Panc1 (cell line): ENCODE data around the gene DONSON. TPM values are rescaled to one million over a fixed set of nuclear protein-coding genes. Genes with fewer than 3 reads are reported as not detected.

Source experiments
- ATAC-seq: fragments of 200-7000 bp; cut with Tn5 transposase; 2 replicates; pipeline ENCODE4 v1.9.1; 2020; ENCODE audit warnings: mild to moderate bottlenecking, moderate library complexity
- BruUV-seq: library from RNA; stranded (reverse); fragments of 400-500 nt; replicated peaks from 2 replicates; lab custom pipeline; 2021; lab: Mats Ljungman, UMichigan
- CTCF ChIA-PET: fragments of 300-600 bp; sonication (Branson Sonifier 250); formaldehyde crosslinking; loops from one replicate; lab custom pipeline; 2022; ENCODE audit warnings: antibody characterized with exemption; lab: Charles Lee
- POLR2A ChIA-PET: fragments of 300-600 bp; sonication (Branson Sonifier 250); formaldehyde crosslinking; loops from one replicate; lab custom pipeline; 2022; ENCODE audit warnings: antibody characterized with exemption; lab: Charles Lee
- DNase-seq: peaks from one replicate; pipeline ENCODE4 v3.0.0-alpha.2; 2010; ENCODE audit warnings: low read depth, low spot score
- H3K27ac ChIP-seq: 2 replicates; pipeline ENCODE4 v1.5.1; 2011; ENCODE audit warnings: mild to moderate bottlenecking, low read length, inconsistent platforms
- H3K27me3 ChIP-seq: fragments of 200-500 bp; sonication (Bioruptor generic); 2 replicates; pipeline ENCODE4 v1.6.0; 2014; ENCODE audit warnings: low read length, inconsistent platforms; ENCODE audit not compliant: control insufficient read depth, insufficient read depth
- H3K36me3 ChIP-seq: fragments of 200-500 bp; sonication (Bioruptor generic); 2 replicates; pipeline ENCODE4 v1.5.1; 2014; ENCODE audit warnings: inconsistent platforms, mild to moderate bottlenecking, low read length, moderate library complexity; ENCODE audit not compliant: control insufficient read depth, insufficient read depth
- H3K4me1 ChIP-seq: 2 replicates; pipeline ENCODE4 v1.5.1; 2011; ENCODE audit warnings: inconsistent platforms, mild to moderate bottlenecking, low read length, moderate library complexity; ENCODE audit not compliant: control insufficient read depth, insufficient read depth
- H3K4me3 ChIP-seq, 2 experiments: 2 replicates each; pipeline ENCODE4 v1.5.1; 2011 to 2012; ENCODE audit warnings: low read depth in 2 of 2, low read length in 2 of 2, mild to moderate bottlenecking in 2 of 2, inconsistent platforms in 1 of 2, moderate library complexity in 1 of 2
- H3K9me3 ChIP-seq: fragments of 200-500 bp; sonication (Bioruptor generic); 2 replicates; pipeline ENCODE4 v1.5.1; 2014; ENCODE audit warnings: low read depth, mild to moderate bottlenecking, inconsistent platforms, low read length, moderate library complexity; ENCODE audit not compliant: control insufficient read depth, insufficient read depth
- CTCF ChIP-seq: fragments of 450-650 bp; IDR thresholded peaks from 2 replicates; pipeline ENCODE4 v1.5.1; 2017; ENCODE audit warnings: mild to moderate bottlenecking
- POLR2AphosphoS5 ChIP-seq: IDR thresholded peaks from 2 replicates; pipeline ENCODE4 v1.6.1; 2012; ENCODE audit warnings: mild to moderate bottlenecking, low read depth, low read length, moderate library complexity
- REST ChIP-seq, 2 experiments: IDR thresholded peaks; 2 replicates each; pipeline ENCODE4 v1.6.1; 2011 to 2012; ENCODE audit warnings: low read depth in 2 of 2, control low read depth in 1 of 2, low read length in 1 of 2, mild to moderate bottlenecking in 1 of 2, moderate library complexity in 1 of 2; ENCODE audit not compliant: insufficient read depth in 1 of 2
- SIN3A ChIP-seq: IDR thresholded peaks from 2 replicates; pipeline ENCODE4 v1.6.1; 2012; ENCODE audit warnings: low read depth, mild to moderate bottlenecking, low read length, moderate library complexity, borderline replicate concordance; ENCODE audit not compliant: insufficient read depth
- TCF7L2 ChIP-seq: IDR thresholded peaks from 2 replicates; pipeline ENCODE4 v1.6.1; 2011; ENCODE audit warnings: mild to moderate bottlenecking, low read depth, low read length, inconsistent platforms
- in situ Hi-C: cut with HindIII; loops from 2 replicates; pipeline ENCODE4 v1.10.0; 2016; ENCODE audit warnings: low sequenced_read_pairs, low pct_unique_long_range_greater_than_20kb
- intact Hi-C: fragments of 100-400 bp; cut with micrococcal nuclease; formaldehyde crosslinking; loops from one replicate; pipeline ENCODE4 v1.10.0; 2022; ENCODE audit not compliant: unreplicated experiment
- total RNA-seq: library from RNA; stranded (reverse); gene quantifications from one replicate; pipeline ENCODE4 v1.2.1, GENCODE V29; 2021; ENCODE audit not compliant: unreplicated experiment

The DONSON gene
- total RNA-seq, 1 experiment from 2014 or later, result 21.9 TPM

GRCh38 chr21:33586927-33587326 is 1.6 kb downstream of the DONSON start:
- H3K9me3 ChIP-seq, result no peaks in the 10 kb centered on the region
- ChIA-PET POLR2A (no interaction called here), CTCF (no interaction called here)
- H3K4me3 ChIP-seq, result peak overlapping the region; percentile 67 to 79
- peaks cover 14% of the 10 kb centered on the region for H3K4me1 ChIP-seq
- H3K36me3 ChIP-seq, result peaks cover 10% of the 10 kb centered on the region
- DNase-seq (no peak), ATAC-seq (no peak)
- TF ChIP-seq TCF7L2, result no peak
- no peak for TF ChIP-seq SIN3A
- TF ChIP-seq REST (IDR thresholded peaks at IDR 0.05; ENCODE audit: insufficient read depth in 1 of 2, low read depth in 2 of 2, low read length in 1 of 2), result no peak
- TF ChIP-seq CTCF, result no peak
- TF ChIP-seq POLR2AphosphoS5, result no peak
- intact Hi-C loops (no loop called here), in situ Hi-C loops (no loop called here)
- no peaks in the 10 kb centered on the region for H3K27me3 ChIP-seq
- no TSS peak for BruUV-seq
- peak overlapping the region; percentile 88 for H3K27ac ChIP-seq

GRCh38 chr21:33584455-33584854 is 4.0 kb downstream of the DONSON start:
- H3K27me3 ChIP-seq, result no peaks in the 10 kb centered on the region
- no peak overlapping the region for H3K27ac ChIP-seq
- in situ Hi-C loops (no loop called here), intact Hi-C loops (no loop called here)
- H3K9me3 ChIP-seq, result no peaks in the 10 kb centered on the region
- ChIA-PET POLR2A (no interaction called here), CTCF (interaction anchor here (0.6 kb wide), 1 partner anchor 432 kb away, joined by 3 read pairs; no protein-coding TSS in a partner anchor)
- H3K4me3 ChIP-seq, result no peak overlapping the region
- BruUV-seq, result no TSS peak
- peaks cover 10% of the 10 kb centered on the region for H3K36me3 ChIP-seq
- no peak for ATAC-seq
- H3K4me1 ChIP-seq, result peaks cover 10% of the 10 kb centered on the region
- TF ChIP-seq CTCF (no peak), SIN3A (no peak), REST (IDR thresholded peaks at IDR 0.05; ENCODE audit: insufficient read depth in 1 of 2, low read depth in 2 of 2, low read length in 1 of 2) (no peak), TCF7L2 (no peak), POLR2AphosphoS5 (no peak)
- DNase-seq, result no peak
